Osteoblast (primary cell): ENCODE results near the gene CAST. TPM values are rescaled to one million over a fixed set of nuclear protein-coding genes. Genes with fewer than 3 reads are reported as not detected.

Experiments used
- DNase-seq: peaks from one replicate; pipeline ENCODE4 v3.0.0; 2011; ENCODE audit warnings: low spot score, mixed read lengths; ENCODE audit not compliant: insufficient read length; ENCODE audit errors: missing footprints
- H2AFZ ChIP-seq: 2 replicates; pipeline ENCODE4 v1.6.0; 2011; ENCODE audit warnings: mild to moderate bottlenecking, low read length
- H3K27ac ChIP-seq: 2 replicates; pipeline ENCODE4 v1.5.1; 2011; ENCODE audit warnings: mild to moderate bottlenecking, low read depth, low read length, moderate library complexity
- H3K27me3 ChIP-seq: 2 replicates; pipeline ENCODE4 v1.6.0; 2012; ENCODE audit warnings: mild to moderate bottlenecking, control low read depth, inconsistent platforms, low read length, moderate library complexity; ENCODE audit not compliant: insufficient read depth
- H3K36me3 ChIP-seq: 2 replicates; pipeline ENCODE4 v1.5.1; 2011; ENCODE audit warnings: mild to moderate bottlenecking, low read length, control low read depth, moderate library complexity; ENCODE audit not compliant: insufficient read depth
- H3K4me1 ChIP-seq: 2 replicates; pipeline ENCODE4 v1.5.1; 2011; ENCODE audit warnings: mild to moderate bottlenecking, low read length, control low read depth, moderate library complexity; ENCODE audit not compliant: insufficient read depth
- H3K4me2 ChIP-seq: 2 replicates; pipeline ENCODE4 v1.6.0; 2011; ENCODE audit warnings: mild to moderate bottlenecking, low read length; ENCODE audit not compliant: insufficient read depth
- H3K4me3 ChIP-seq: fragments of 200-600 bp; sonication (generic); 3 replicates; pipeline ENCODE4 v1.5.1; 2012; ENCODE audit warnings: mild to moderate bottlenecking, low read length, inconsistent platforms; ENCODE audit not compliant: insufficient read depth
- H3K79me2 ChIP-seq: 2 replicates; pipeline ENCODE4 v1.6.0; 2012; ENCODE audit warnings: mild to moderate bottlenecking, low read length, control low read depth, inconsistent platforms; ENCODE audit not compliant: insufficient read depth
- H3K9me3 ChIP-seq: 2 replicates; pipeline ENCODE4 v1.5.1; 2011; ENCODE audit warnings: low read depth, low read length, control low read depth
- H4K20me1 ChIP-seq: 2 replicates; pipeline ENCODE4 v1.6.0; 2012; ENCODE audit warnings: mild to moderate bottlenecking, low read length, control low read depth; ENCODE audit not compliant: insufficient read depth
- total RNA-seq: library from RNA; depleted of rRNA; stranded (reverse); fragments of >200 nt; gene quantifications from 2 replicates; pipeline ENCODE4 v1.2.3, GENCODE V29; 2012
- TF ChIP-seq, protein P1 (sequence below): IDR thresholded peaks from 2 replicates; pipeline ENCODE4 v1.5.1; 2011; ENCODE audit warnings: mild to moderate bottlenecking, low read depth, low read length, moderate library complexity; ENCODE audit errors: extremely low read depth

The CAST gene
- total RNA-seq, 1 donor, result 278 TPM

GRCh38 chr5:96763026-96763425 is 100.8 kb downstream of the CAST start:
- Histone ChIP-seq H3K4me1 (no peaks in the 10 kb centered on the region), H3K27me3 (no peaks in the 10 kb centered on the region), H4K20me1 (no peaks in the 10 kb centered on the region), H3K4me2 (no peak overlapping the region), H3K4me3 (no peak overlapping the region), H3K36me3 (peaks cover 67% of the 10 kb centered on the region), H3K9me3 (no peaks in the 10 kb centered on the region), H3K27ac (no peak overlapping the region), H2AFZ (no peak overlapping the region), H3K79me2 (no peaks in the 10 kb centered on the region)
- DNase-seq, result no peak
- TF ChIP-seq, protein P1, sequence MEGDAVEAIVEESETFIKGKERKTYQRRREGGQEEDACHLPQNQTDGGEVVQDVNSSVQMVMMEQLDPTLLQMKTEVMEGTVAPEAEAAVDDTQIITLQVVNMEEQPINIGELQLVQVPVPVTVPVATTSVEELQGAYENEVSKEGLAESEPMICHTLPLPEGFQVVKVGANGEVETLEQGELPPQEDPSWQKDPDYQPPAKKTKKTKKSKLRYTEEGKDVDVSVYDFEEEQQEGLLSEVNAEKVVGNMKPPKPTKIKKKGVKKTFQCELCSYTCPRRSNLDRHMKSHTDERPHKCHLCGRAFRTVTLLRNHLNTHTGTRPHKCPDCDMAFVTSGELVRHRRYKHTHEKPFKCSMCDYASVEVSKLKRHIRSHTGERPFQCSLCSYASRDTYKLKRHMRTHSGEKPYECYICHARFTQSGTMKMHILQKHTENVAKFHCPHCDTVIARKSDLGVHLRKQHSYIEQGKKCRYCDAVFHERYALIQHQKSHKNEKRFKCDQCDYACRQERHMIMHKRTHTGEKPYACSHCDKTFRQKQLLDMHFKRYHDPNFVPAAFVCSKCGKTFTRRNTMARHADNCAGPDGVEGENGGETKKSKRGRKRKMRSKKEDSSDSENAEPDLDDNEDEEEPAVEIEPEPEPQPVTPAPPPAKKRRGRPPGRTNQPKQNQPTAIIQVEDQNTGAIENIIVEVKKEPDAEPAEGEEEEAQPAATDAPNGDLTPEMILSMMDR, result no peak

DNA sequence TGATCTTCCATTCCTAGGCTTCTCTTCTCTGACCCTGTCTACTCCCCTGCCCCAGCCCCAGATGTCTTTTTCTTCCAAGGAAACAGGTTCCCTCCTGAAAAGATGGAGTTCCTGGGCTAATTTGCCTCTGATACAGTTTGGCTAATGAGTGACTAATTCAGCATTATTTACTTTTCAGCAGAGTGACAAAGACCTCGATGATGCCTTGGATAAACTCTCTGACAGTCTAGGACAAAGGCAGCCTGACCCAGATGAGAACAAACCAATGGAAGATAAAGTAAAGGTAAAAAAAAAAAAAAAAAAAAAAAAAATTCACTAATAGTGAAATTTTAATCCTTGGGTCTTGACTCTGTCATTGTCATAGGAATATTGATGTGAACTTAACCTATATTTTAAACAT is 102.9 kb downstream of the CAST start:
- Histone ChIP-seq H2AFZ (no peak overlapping the region), H3K36me3 (peaks cover 74% of the 10 kb centered on the region)

GRCh38 chr5:96768708-96769251 is 106.6 kb downstream of the CAST start:
- Histone ChIP-seq H2AFZ (no peak overlapping the region), H4K20me1 (no peaks in the 10 kb centered on the region), H3K4me3 (no peak overlapping the region), H3K36me3 (peaks cover 95% of the 10 kb centered on the region), H3K4me2 (no peak overlapping the region), H3K9me3 (no peaks in the 10 kb centered on the region), H3K79me2 (no peaks in the 10 kb centered on the region), H3K4me1 (no peaks in the 10 kb centered on the region), H3K27me3 (no peaks in the 10 kb centered on the region), H3K27ac (no peak overlapping the region)
- no peak for DNase-seq
- TF ChIP-seq, protein P1, result no peak

More for the DNA sequence above, 102.9 kb downstream of the CAST start:
- DNase-seq, result no peak
- TF ChIP-seq, protein P1, result no peak
- H4K20me1 ChIP-seq, result no peaks in the 10 kb centered on the region
- no peaks in the 10 kb centered on the region for H3K27me3 ChIP-seq
- H3K4me3 ChIP-seq, result no peak overlapping the region
- H3K4me1 ChIP-seq, result no peaks in the 10 kb centered on the region
- no peak overlapping the region for H3K4me2 ChIP-seq
- no peak overlapping the region for H3K27ac ChIP-seq
- H3K9me3 ChIP-seq, result no peaks in the 10 kb centered on the region
- H3K79me2 ChIP-seq, result no peaks in the 10 kb centered on the region

DNA sequence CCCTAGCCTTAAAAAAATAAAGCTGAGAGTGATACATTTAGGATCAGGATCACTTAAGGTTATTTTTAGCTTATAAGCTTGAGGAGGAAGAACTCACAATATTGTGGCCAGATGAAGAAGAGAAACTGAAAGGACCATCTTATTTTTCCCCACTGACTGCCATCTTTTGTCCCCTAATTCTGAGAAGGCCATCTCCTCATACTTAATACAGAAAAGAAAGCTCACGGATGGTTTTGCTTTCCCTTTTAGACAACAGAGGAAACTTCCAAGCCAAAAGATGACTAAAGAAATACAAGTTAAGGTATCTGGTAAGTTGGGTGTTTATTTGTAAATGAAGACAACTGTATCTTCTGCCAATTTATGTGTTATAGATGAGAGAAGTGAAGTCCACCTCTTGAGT is 109.2 kb downstream of the CAST start:
- no peak overlapping the region for H3K4me2 ChIP-seq
- H3K36me3 ChIP-seq, result peaks cover 93% of the 10 kb centered on the region
- TF ChIP-seq, protein P1, result no peak
- H3K4me1 ChIP-seq, result no peaks in the 10 kb centered on the region
- no peak overlapping the region for H2AFZ ChIP-seq
- H3K4me3 ChIP-seq, result no peak overlapping the region
- H3K79me2 ChIP-seq, result no peaks in the 10 kb centered on the region
- H3K27ac ChIP-seq, result no peak overlapping the region
- H3K9me3 ChIP-seq, result no peaks in the 10 kb centered on the region
- no peak for DNase-seq
- H4K20me1 ChIP-seq, result no peaks in the 10 kb centered on the region
- H3K27me3 ChIP-seq, result no peaks in the 10 kb centered on the region
